Bronchial epithelial cell (primary cell): Measurements from ENCODE around the gene SYNE1. TPM values are rescaled to one million over a fixed set of nuclear protein-coding genes. Genes with fewer than 3 reads are reported as not detected.

Experiments used
- DNase-seq: peaks from one replicate; pipeline ENCODE4 v3.0.0-alpha.2; 2010; ENCODE audit warnings: low read depth
- FAIRE-seq: peaks from 2 replicates; lab custom pipeline; 2011; peaks lifted over from hg19 to GRCh38; lab: Jason Lieb, UNC
- H3K27me3 ChIP-seq: 2 replicates; pipeline ENCODE4 v1.5.1; 2011; ENCODE audit warnings: low read length; ENCODE audit not compliant: control insufficient read depth, insufficient read depth
- H3K36me3 ChIP-seq: 2 replicates; pipeline ENCODE4 v1.5.1; 2011; ENCODE audit warnings: low read length; ENCODE audit not compliant: control insufficient read depth, insufficient read depth
- H3K4me3 ChIP-seq: 2 replicates; pipeline ENCODE4 v1.5.1; 2011; ENCODE audit warnings: mild to moderate bottlenecking, low read depth, low read length, control low read depth
- total RNA-seq: library from RNA; depleted of rRNA; stranded (reverse); fragments of >200 nt; gene quantifications from 2 replicates; pipeline ENCODE4 v1.2.1, GENCODE V29; 2014
- TF ChIP-seq, protein P1 (sequence below): IDR thresholded peaks from 2 replicates; pipeline ENCODE4 v1.5.1; 2011; ENCODE audit warnings: mild to moderate bottlenecking, moderate library complexity, low read length, control low read depth, inconsistent platforms; ENCODE audit not compliant: insufficient read depth, severe bottlenecking

SYNE1 gene
- total RNA-seq, 1 donor from 2014 or later: 15.8 TPM

DNA sequence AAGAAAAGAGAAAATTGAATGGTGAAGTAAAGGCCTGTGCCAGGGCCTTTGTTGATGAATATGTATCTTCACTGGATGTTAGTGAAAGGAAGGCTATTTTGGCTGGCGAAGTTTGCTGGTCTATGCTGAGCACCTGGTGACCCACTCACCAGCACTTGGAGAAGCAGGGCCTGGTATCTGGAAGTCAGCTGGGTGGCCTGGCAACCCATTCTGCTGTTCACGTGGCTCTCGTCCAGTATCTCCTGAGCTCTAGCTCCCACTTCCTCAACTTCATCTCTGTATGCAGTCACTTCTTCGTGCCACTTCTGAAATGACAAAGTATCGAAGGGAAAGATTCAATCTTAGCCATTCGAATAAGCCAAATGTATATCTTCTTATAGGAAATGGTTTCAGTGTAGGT is 283.7 kb downstream of the SYNE1 start:
- FAIRE-seq (no peak), DNase-seq (no peak)
- TF ChIP-seq, protein P1, sequence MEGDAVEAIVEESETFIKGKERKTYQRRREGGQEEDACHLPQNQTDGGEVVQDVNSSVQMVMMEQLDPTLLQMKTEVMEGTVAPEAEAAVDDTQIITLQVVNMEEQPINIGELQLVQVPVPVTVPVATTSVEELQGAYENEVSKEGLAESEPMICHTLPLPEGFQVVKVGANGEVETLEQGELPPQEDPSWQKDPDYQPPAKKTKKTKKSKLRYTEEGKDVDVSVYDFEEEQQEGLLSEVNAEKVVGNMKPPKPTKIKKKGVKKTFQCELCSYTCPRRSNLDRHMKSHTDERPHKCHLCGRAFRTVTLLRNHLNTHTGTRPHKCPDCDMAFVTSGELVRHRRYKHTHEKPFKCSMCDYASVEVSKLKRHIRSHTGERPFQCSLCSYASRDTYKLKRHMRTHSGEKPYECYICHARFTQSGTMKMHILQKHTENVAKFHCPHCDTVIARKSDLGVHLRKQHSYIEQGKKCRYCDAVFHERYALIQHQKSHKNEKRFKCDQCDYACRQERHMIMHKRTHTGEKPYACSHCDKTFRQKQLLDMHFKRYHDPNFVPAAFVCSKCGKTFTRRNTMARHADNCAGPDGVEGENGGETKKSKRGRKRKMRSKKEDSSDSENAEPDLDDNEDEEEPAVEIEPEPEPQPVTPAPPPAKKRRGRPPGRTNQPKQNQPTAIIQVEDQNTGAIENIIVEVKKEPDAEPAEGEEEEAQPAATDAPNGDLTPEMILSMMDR: no peak
- H3K4me3 ChIP-seq: no peak overlapping the region
- no peaks in the 10 kb centered on the region for H3K36me3 ChIP-seq
- no peaks in the 10 kb centered on the region for H3K27me3 ChIP-seq

DNA sequence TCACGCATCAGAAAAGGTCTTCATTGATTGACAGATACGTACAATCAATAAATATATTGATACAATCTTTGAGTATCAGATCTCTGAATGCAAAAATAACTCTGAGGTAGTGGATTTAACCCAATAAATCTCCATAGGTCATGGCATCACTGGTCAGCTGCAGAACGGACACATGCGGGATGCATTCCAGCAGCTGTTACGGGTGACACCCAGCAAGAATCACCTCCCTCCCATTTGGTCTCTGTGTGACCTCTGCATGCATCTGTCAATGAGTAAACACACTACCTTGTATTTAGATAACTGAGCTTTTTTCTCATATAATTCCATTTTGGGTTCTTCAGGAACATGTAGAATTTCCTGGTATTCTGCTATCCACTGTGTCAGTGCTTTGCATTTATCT is 285.4 kb downstream of the SYNE1 start:
- DNase-seq (no peak), FAIRE-seq (no peak)
- Histone ChIP-seq H3K27me3 (no peaks in the 10 kb centered on the region), H3K36me3 (no peaks in the 10 kb centered on the region), H3K4me3 (no peak overlapping the region)
- TF ChIP-seq, protein P1: no peak

DNA sequence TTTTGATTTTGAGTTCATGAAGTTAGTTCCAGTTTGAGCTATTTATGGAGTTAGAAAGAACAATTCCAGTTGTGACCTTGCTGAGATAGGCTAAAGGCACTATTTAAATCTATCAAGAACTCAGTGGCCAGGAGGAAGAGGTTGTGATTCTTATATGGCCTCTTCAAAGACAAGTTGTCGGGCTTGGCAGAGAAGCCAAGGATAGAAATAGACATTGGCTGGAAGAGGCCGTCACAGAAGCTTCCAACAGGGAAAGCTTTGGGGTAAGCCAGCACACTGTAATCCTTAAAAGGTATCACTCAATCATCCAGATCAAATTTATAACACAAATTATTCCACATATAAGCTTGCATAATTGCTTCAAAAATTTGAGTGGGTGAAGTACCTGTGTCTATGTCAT is 286.1 kb downstream of the SYNE1 start:
- H3K36me3 ChIP-seq: no peaks in the 10 kb centered on the region
- no peaks in the 10 kb centered on the region for H3K27me3 ChIP-seq
- H3K4me3 ChIP-seq: no peak overlapping the region
- TF ChIP-seq, protein P1: no peak
- FAIRE-seq (no peak), DNase-seq (no peak)

DNA sequence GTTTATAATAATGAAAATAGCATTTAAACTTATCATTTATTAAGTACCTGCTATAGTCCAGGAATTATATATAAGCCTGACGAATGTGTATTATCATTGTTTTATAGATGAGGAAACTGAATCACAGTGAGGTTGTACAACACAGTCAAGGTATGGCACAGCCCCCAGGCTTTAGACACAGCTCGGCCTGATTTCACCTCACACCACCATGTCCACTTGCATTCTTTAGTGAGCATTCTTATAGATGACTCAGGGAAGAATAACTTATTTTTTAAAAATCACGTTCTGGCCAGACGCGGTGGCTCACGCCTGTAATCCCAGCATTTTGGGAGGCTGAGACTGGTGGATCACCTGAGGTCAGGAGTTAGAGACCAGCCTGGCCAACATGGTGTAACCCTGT is 289.0 kb downstream of the SYNE1 start:
- FAIRE-seq (no peak), DNase-seq (no peak)
- Histone ChIP-seq H3K36me3 (no peaks in the 10 kb centered on the region), H3K27me3 (no peaks in the 10 kb centered on the region), H3K4me3 (no peak overlapping the region)
- TF ChIP-seq, protein P1: no peak

DNA sequence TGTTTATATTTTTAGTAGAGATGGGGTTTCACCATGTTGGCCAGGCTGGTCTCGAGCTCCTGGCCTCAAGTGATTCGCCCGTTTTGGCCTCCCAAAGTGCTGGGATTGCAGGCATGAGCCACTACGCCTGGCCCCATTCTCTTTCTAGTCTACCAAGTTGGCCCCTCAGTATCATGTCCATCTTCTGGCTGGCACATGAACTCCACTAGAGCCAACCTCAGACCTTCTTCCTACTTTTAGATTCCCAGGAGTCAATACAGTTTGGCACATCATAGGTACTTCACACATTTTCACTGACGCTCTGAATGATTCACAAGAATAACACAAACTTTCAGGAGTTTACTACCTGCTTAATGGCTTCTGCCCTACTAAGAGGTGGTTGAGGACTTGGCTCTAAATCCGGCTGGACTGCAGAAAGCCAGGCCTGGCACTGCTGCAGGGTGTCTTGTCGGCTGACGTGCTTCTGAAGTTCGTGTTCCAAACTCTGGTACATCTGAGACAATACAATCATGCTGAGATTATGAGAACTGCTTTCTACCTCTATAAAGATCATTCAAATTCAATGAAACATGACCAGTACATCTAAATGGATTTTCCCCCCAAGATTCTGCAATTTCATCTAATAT is 293.3 kb downstream of the SYNE1 start:
- Histone ChIP-seq H3K27me3 (no peaks in the 10 kb centered on the region), H3K36me3 (no peaks in the 10 kb centered on the region), H3K4me3 (no peak overlapping the region)
- FAIRE-seq (no peak), DNase-seq (no peak)
- TF ChIP-seq, protein P1: no peak

DNA sequence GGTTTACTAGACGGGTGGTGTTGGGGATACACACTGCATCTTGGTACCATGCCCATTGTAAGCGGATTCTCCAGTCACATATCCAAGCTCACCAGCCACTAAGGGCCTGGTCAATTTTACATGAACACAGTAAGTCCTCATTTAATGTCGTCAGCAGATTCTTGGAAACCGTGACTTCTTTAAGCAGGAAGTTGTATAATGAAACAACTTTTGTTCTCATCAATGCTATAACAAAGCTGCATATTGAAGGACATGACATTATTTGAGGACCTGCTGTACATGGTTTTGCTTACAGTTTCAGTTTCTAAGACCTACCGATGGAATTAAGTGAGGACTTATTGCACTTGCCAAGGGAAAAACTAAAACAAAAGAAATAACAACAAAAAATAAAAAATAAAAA is 295.6 kb downstream of the SYNE1 start:
- no peak overlapping the region for H3K4me3 ChIP-seq
- no peak for DNase-seq
- H3K36me3 ChIP-seq: no peaks in the 10 kb centered on the region
- TF ChIP-seq, protein P1: no peak
- no peaks in the 10 kb centered on the region for H3K27me3 ChIP-seq
- no peak for FAIRE-seq
